ENCODE data around the gene GRIN2A. TPM values are rescaled to one million over a fixed set of nuclear protein-coding genes. Genes with fewer than 3 reads are reported as not detected.

The GRIN2A gene
- total and polyA plus RNA-seq, 2 donors: 0.25 to 1.1 TPM

GRCh38 chr16:9713156-9713555 lies 469.1 kb downstream of the GRIN2A start:
- no peak overlapping the region for H3K4me3 ChIP-seq (ENCODE audit: low read length in 2 of 2)
- no peaks in the 10 kb centered on the region for H3K27me3 ChIP-seq (ENCODE audit: control insufficient read depth in 2 of 2, insufficient read depth in 1 of 2, low read length in 1 of 2)
- no peaks in the 10 kb centered on the region for H3K4me1 ChIP-seq (ENCODE audit: control insufficient read depth in 2 of 2, insufficient read depth in 2 of 2, low read length in 2 of 2)
- H3K36me3 ChIP-seq (ENCODE audit: control insufficient read depth in 2 of 2, insufficient read depth in 2 of 2, low read length in 1 of 2): no peaks in the 10 kb centered on the region
- no peaks in the 10 kb centered on the region for H3K9me3 ChIP-seq (ENCODE audit: control insufficient read depth in 2 of 2, insufficient read depth in 1 of 2, low read length in 1 of 2)
- no peak overlapping the region for H3K27ac ChIP-seq (ENCODE audit: low read depth in 1 of 2, low read length in 1 of 2)
- 45% methylated on average over 1 of the region's 1 CpG for WGBS
- DNase-seq (ENCODE audit: low read depth in 6 of 9, low spot score in 9 of 9): no peak

GRCh38 chr16:9708972-9709620 lies 473.1 kb downstream of the GRIN2A start:
- no peak for DNase-seq (ENCODE audit: low read depth in 6 of 9, low spot score in 9 of 9)
- H3K9me3 ChIP-seq (ENCODE audit: control insufficient read depth in 2 of 2, insufficient read depth in 1 of 2, low read length in 1 of 2): no peaks in the 10 kb centered on the region
- no peaks in the 10 kb centered on the region for H3K27me3 ChIP-seq (ENCODE audit: control insufficient read depth in 2 of 2, insufficient read depth in 1 of 2, low read length in 1 of 2)
- H3K27ac ChIP-seq (ENCODE audit: low read depth in 1 of 2, low read length in 1 of 2): no peak overlapping the region
- H3K4me3 ChIP-seq (ENCODE audit: low read length in 2 of 2): no peak overlapping the region
- 34% methylated on average over 5 of the region's 5 CpGs for WGBS
- H3K4me1 ChIP-seq (ENCODE audit: control insufficient read depth in 2 of 2, insufficient read depth in 2 of 2, low read length in 2 of 2): no peaks in the 10 kb centered on the region
- no peaks in the 10 kb centered on the region for H3K36me3 ChIP-seq (ENCODE audit: control insufficient read depth in 2 of 2, insufficient read depth in 2 of 2, low read length in 1 of 2)

GRCh38 chr16:9706217-9706836 lies 475.9 kb downstream of the GRIN2A start:
- Histone ChIP-seq H3K36me3 (ENCODE audit: control insufficient read depth in 2 of 2, insufficient read depth in 2 of 2, low read length in 1 of 2) (no peaks in the 10 kb centered on the region), H3K4me1 (ENCODE audit: control insufficient read depth in 2 of 2, insufficient read depth in 2 of 2, low read length in 2 of 2) (no peaks in the 10 kb centered on the region), H3K27me3 (ENCODE audit: control insufficient read depth in 2 of 2, insufficient read depth in 1 of 2, low read length in 1 of 2) (no peaks in the 10 kb centered on the region), H3K9me3 (ENCODE audit: control insufficient read depth in 2 of 2, insufficient read depth in 1 of 2, low read length in 1 of 2) (peaks cover 0 to 1% of the 10 kb centered on the region in 2 donors), H3K27ac (ENCODE audit: low read depth in 1 of 2, low read length in 1 of 2) (no peak overlapping the region), H3K4me3 (ENCODE audit: low read length in 2 of 2) (no peak overlapping the region)
- DNase-seq (ENCODE audit: low read depth in 6 of 9, low spot score in 9 of 9): no peak
- 70% methylated on average over 6 of the region's 6 CpGs for WGBS

- Histone ChIP-seq H3K4me3 (ENCODE audit: low read length in 2 of 2) (no peak overlapping the region), H3K27me3 (ENCODE audit: control insufficient read depth in 2 of 2, insufficient read depth in 1 of 2, low read length in 1 of 2) (no peaks in the 10 kb centered on the region), H3K4me1 (ENCODE audit: control insufficient read depth in 2 of 2, insufficient read depth in 2 of 2, low read length in 2 of 2) (no peaks in the 10 kb centered on the region), H3K36me3 (ENCODE audit: control insufficient read depth in 2 of 2, insufficient read depth in 2 of 2, low read length in 1 of 2) (no peaks in the 10 kb centered on the region), H3K27ac (ENCODE audit: low read depth in 1 of 2, low read length in 1 of 2) (no peak overlapping the region), H3K9me3 (ENCODE audit: control insufficient read depth in 2 of 2, insufficient read depth in 1 of 2, low read length in 1 of 2) (peaks cover 0 to 1% of the 10 kb centered on the region in 2 donors)
- 98% methylated on average over 1 of the region's 1 CpG for WGBS
- DNase-seq (ENCODE audit: low read depth in 6 of 9, low spot score in 9 of 9): no peak
Measured at GRCh38 chr16:9703731-9704130, 478.5 kb downstream of the GRIN2A start.

Other genes starting within 250 kb of the GRIN2A start
- 40.0 TPM for gene ATF7IP2, start 203.6 kb upstream of the GRIN2A start, total RNA-seq
- 73.8 TPM for gene ATF7IP2, start 203.6 kb upstream of the GRIN2A start, polyA plus RNA-seq

Data from thymus (tissue), 11 donors.